Activated CD8-positive, alpha-beta T cell treated with anti-CD3 and anti-CD28 coated beads for 36 hours (primary cell): ENCODE results near the gene TNK2. TPM values are rescaled to one million over a fixed set of nuclear protein-coding genes. Genes with fewer than 3 reads are reported as not detected.

Source experiments
- ATAC-seq: fragments of 200-7000 bp; cut with Tn5 transposase; one replicate; pipeline ENCODE4 v1.10.0; 2021; ENCODE audit warnings: mild to moderate bottlenecking, moderate library complexity
- CTCF ChIA-PET: fragments of 350-600 bp; sonication (Branson Sonifier 250); formaldehyde crosslinking; loops from one replicate; lab custom pipeline; 2021; ENCODE audit warnings: antibody characterized with exemption; lab: Charles Lee
- POLR2A ChIA-PET: fragments of 350-600 bp; sonication (Branson Sonifier 250); formaldehyde crosslinking; loops from one replicate; lab custom pipeline; 2021; ENCODE audit warnings: antibody characterized with exemption; lab: Charles Lee
- DNase-seq: peaks from one replicate; pipeline ENCODE4 v3.0.0-alpha.2; 2020
- H3K27ac Mint-ChIP-seq: one replicate; pipeline ENCODE4 v1.8.0; 2021; ENCODE audit warnings: mild to moderate bottlenecking, mixed read lengths
- H3K27me3 Mint-ChIP-seq: one replicate; pipeline ENCODE4 v1.8.0; 2021; ENCODE audit warnings: mixed read lengths
- H3K36me3 Mint-ChIP-seq: one replicate; pipeline ENCODE4 v1.8.0; 2021; ENCODE audit warnings: low read depth, mixed read lengths
- H3K4me1 Mint-ChIP-seq: one replicate; pipeline ENCODE4 v1.8.0; 2021; ENCODE audit warnings: low read depth, mixed read lengths
- H3K4me3 Mint-ChIP-seq: one replicate; pipeline ENCODE4 v1.8.0; 2021; ENCODE audit warnings: mild to moderate bottlenecking, moderate library complexity, mixed read lengths
- H3K9me3 Mint-ChIP-seq: one replicate; pipeline ENCODE4 v1.8.0; 2021; ENCODE audit warnings: mixed read lengths
- CTCF ChIP-seq: fragments of 200-600 bp; IDR thresholded peaks from one replicate; pipeline ENCODE4 v1.8.0; 2022; ENCODE audit warnings: antibody characterized with exemption, mild to moderate bottlenecking
- intact Hi-C: fragments of 100-400 bp; cut with micrococcal nuclease; formaldehyde crosslinking; loops from one replicate; pipeline ENCODE4 v1.10.0; 2022
- total RNA-seq, 2 experiments: library from RNA; stranded (reverse); gene quantifications; one replicate each; pipeline ENCODE4 v1.2.3, GENCODE V29; 2021

TNK2 gene
- total RNA-seq, 2 experiments from 2014 or later = 41.9 to 43.0 TPM

- no peak for DNase-seq
- ChIA-PET POLR2A (interaction anchor here (1.0 to 1.3 kb wide), 2 partner anchors 16 kb away, joined by 3 read pairs; no protein-coding TSS in a partner anchor), CTCF (interaction anchor here (1.7 kb wide), 1 partner anchor 16 kb away, joined by 10 read pairs; no protein-coding TSS in a partner anchor)
- H3K4me1 Mint-ChIP-seq = no peaks in the 10 kb centered on the region
- no peaks in the 10 kb centered on the region for H3K36me3 Mint-ChIP-seq
- H3K27me3 Mint-ChIP-seq = no peaks in the 10 kb centered on the region
- H3K27ac Mint-ChIP-seq = no peak overlapping the region
- no peaks in the 10 kb centered on the region for H3K9me3 Mint-ChIP-seq
- TF ChIP-seq CTCF = no peak
- no peak for ATAC-seq
- intact Hi-C loops = no loop called here
- H3K4me3 Mint-ChIP-seq = no peak overlapping the region
These were observed 73.4 kb downstream of the TNK2 start for GRCh38 chr3:195834675-195835583.

- CTCF ChIA-PET = no interaction called here
- DNase-seq (no peak), ATAC-seq (no peak)
- intact Hi-C loops = no loop called here
- TF ChIP-seq CTCF = no peak
- H3K36me3 Mint-ChIP-seq = no peaks in the 10 kb centered on the region
- no peaks in the 10 kb centered on the region for H3K4me1 Mint-ChIP-seq
- no peaks in the 10 kb centered on the region for H3K27me3 Mint-ChIP-seq
- POLR2A ChIA-PET = no interaction called here
- no peak overlapping the region for H3K4me3 Mint-ChIP-seq
- H3K27ac Mint-ChIP-seq = no peak overlapping the region
- no peaks in the 10 kb centered on the region for H3K9me3 Mint-ChIP-seq
These were observed 78.5 kb downstream of the TNK2 start for GRCh38 chr3:195829897-195830254.

- POLR2A ChIA-PET = no interaction called here
- no peaks in the 10 kb centered on the region for H3K36me3 Mint-ChIP-seq
- no peak overlapping the region for H3K4me3 Mint-ChIP-seq
- H3K9me3 Mint-ChIP-seq = no peaks in the 10 kb centered on the region
- no peaks in the 10 kb centered on the region for H3K4me1 Mint-ChIP-seq
- intact Hi-C loops = no loop called here
- CTCF ChIA-PET = interaction anchor here (2.1 kb wide), 1 partner anchor 22 kb away, joined by 7 read pairs; no protein-coding TSS in a partner anchor
- no peak overlapping the region for H3K27ac Mint-ChIP-seq
- DNase-seq (no peak), ATAC-seq (no peak)
- TF ChIP-seq CTCF = no peak
- no peaks in the 10 kb centered on the region for H3K27me3 Mint-ChIP-seq
These were observed 79.6 kb downstream of the TNK2 start for GRCh38 chr3:195828762-195829161.

GRCh38 chr3:195825857-195826804, 82.2 kb downstream of the TNK2 start:
- TF ChIP-seq CTCF = no peak
- Mint-ChIP-seq H3K9me3 (no peaks in the 10 kb centered on the region), H3K27ac (no peak overlapping the region), H3K4me3 (no peak overlapping the region), H3K36me3 (no peaks in the 10 kb centered on the region), H3K27me3 (peaks cover 3% of the 10 kb centered on the region), H3K4me1 (no peaks in the 10 kb centered on the region)
- ChIA-PET CTCF (interaction anchor here (1.1 kb wide), 1 partner anchor 24 kb away, joined by 6 read pairs; no protein-coding TSS in a partner anchor), POLR2A (interaction anchor here (0.7 kb wide), 1 partner anchor 20 kb away, joined by 3 read pairs; no protein-coding TSS in a partner anchor)
- no peak for ATAC-seq
- intact Hi-C loops = no loop called here
- DNase-seq = no peak
